HG02885 (cell line): ENCODE data around the gene NEDD9.

Experiments used
- ATAC-seq: cut with Tn5 transposase; IDR thresholded peaks from one replicate; pipeline ENCODE4 v1.9.1; 2021; ENCODE audit warnings: mild to moderate bottlenecking; ENCODE audit not compliant: unreplicated experiment, poor library complexity

Gene NEDD9

GRCh38 chr6:11185204-11185842 is 47.1 kb downstream of the NEDD9 start:
- no peak for ATAC-seq

DNA sequence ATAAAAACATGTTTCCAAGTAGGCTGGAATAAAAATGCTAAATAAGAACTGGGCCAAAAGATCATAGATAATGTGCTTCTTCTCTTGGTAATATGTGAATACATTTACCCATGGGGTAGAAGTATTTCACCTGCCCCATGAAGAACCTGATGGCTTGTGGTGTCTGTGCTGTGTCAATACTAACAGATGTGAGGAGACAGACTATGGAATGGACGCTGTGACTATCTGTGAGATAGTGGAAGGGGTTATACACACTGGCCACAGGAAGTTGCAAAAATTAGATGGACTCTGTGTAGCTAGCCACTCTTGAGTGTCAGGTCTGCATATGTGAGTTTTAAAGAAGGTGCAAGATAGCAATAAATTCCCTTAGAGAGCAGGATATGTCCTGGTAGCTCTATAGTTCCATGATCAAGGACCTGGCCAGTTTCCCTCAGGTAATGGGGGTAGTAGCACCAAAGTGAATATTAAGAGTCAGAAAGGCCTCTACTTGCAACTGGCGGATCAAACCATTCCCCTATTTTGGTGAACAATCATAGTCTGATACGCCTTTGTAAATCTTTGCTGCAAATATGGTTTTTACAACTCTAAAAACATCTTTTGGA is 48.6 kb downstream of the NEDD9 start:
- no peak for ATAC-seq

- no peak for ATAC-seq
Measured at GRCh38 chr6:11181478-11182136, 50.9 kb downstream of the NEDD9 start.

GRCh38 chr6:11179419-11180202 is 52.9 kb downstream of the NEDD9 start:
- no peak for ATAC-seq

- no peak for ATAC-seq
Measured at GRCh38 chr6:11179088-11179418, 53.4 kb downstream of the NEDD9 start.

DNA sequence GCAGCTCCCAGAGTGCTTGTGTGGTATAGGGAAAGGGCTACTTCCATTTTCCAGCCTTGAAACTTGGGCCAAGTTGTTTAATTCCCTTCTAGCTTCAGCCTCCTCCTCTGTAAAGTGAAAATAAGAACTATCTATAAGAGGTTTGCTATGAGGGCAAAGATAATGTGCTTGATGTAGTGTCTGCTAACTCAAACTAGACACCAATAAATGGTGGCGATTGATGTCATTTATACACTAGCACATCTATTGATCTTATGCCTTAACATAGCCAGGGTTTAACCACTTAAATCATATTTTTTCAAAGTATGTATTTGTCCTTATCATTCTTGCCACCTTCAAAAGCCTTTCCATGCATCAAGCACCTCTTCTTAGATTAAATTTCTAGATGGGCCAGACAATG is 55.2 kb downstream of the NEDD9 start:
- no peak for ATAC-seq

DNA sequence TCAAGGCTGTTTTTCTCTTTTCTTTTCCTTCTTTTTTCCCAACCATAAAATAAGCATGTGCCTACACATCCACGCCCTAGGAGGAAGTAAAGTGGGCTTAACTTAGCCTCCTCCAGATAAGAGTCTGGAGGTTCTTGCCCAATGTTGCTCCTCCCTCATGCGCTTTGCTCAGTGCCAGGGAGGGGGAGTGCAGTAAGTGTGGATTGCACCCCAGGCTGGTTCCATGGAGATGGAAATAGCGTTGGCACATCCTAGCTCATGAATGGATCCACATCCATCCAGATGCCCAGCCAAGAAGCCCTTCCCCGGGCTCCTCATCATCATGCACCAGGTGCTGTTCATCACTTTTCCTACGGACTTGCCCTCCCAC is 58.2 kb downstream of the NEDD9 start:
- ATAC-seq = no peak

DNA sequence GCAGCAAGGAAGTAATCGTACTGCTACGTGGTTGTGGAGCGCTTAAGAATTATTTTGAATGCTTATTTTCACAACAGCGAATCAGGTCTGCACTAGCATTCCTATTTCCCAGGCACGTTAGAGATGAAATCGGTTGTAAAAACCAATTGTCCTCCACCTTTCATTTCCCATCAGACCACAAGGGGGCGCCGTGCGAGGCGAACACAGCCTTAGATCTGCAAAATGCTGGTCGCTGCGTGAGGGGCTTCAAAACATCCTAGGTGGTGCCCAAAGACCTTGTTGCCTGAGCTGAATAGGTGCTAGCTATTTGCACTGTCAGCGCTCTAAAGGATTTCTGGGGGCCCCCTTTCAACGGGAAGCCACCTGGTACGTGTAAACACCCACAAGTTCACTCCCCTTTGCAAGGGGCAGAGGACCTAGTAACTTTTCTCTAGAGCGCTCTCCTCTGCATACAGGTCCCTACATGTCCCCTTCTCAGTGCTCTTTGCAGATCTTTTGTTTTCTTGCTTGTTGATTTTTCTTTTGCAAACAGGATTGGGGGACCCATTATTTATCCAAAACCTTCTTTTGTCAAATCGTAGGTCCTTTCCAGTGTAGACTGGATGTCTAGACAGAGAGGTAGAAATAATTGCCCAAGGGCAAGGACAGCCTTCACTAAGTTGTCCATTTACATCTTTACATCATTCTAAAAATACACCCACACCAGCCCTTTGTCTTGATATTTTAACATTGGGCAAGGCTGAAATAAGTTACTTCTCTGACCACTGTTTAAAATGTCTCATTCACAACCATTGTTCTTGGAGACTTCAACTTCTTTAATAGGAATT is 59.8 kb downstream of the NEDD9 start:
- ATAC-seq = peak; percentile 59

- ATAC-seq = no peak
Measured at GRCh38 chr6:11171952-11172351, 60.5 kb downstream of the NEDD9 start.

DNA sequence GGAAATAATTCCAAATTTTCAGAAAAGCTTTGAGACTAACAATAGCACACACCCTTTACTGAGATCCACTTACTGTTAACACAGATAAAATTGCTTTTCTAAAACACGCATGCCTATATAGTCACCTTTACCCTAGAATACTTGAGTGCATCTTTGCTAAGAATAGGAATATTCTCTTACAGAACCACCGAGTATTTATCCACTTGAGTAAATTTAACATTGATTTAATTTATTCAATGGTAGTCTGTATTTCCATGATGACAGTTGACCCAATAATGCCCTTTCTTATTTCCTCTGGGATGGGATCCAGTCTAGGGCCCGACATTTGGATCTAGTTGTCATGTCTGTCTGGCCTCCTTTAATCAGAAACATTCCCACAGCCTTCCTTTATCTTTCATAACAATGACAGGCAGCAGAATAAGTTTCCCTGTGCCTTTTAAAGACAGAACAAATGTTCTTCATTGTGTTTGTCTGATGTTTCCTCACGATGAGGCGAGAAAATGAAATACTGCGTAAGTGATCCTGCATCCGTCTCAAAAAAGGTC is 64.3 kb downstream of the NEDD9 start:
- no peak for ATAC-seq

DNA sequence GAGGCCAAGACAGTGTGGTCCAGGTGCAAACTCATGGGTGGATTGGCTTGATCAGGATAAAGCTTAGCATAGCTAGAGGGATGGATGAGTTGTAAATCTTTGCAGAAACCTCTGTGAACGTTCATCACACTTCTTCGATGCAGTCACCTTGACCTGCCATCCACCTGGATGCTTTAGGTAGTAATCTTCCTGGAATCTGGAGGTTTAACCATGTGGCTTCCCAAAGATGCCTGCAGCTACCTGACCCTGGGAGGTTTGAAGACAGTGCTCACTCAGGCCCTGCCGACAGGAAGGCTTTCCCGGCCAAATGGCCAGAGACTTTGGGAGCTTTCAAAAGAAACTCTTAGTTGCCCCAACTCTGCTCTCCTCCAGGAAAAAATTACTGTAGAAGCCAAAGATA is 65.5 kb downstream of the NEDD9 start:
- no peak for ATAC-seq

DNA sequence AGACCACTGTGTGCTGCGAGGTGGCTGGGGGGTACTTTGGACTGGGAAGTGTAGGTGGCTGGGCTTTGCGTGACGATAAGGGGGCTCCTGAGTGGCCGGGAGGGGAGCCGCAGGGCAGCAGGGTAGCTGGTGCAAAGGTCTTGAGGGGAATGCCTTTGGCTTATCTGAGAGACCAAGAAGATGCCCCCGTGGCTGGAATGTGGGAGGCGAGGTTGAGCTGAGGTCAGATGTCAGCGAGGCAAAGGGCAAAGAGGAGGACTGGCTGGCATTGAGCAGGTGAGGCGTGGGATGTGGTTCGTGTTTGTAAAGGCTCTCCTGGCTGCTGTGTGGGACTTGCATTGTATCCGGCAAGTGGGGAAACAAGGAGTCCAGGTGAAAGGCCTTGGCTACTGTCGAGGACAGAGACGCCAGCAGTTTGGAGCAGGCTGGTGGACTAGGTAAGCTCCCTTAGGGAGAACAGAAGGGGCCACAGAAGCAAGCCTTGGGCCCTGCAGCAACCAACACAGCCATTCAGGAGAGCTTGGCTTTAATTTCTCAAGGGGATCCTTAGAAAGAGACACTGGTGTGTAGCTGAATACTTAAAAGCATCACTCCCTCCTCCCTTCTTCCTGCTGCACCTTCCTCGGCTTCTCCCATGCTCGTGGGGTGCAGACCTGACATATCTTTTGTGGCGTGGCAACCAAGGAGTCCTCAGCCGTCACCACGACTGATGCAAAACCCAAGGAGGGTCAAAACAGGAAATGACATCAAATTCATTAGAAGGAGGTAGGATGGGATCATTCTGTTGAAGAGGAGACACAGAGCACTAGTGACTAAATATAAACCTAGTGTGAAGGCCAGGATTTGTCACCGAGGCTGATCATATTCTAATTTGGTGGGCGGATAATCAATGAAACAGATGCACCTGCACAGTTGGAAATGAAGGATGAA is 67.5 kb downstream of the NEDD9 start:
- ATAC-seq = no peak

DNA sequence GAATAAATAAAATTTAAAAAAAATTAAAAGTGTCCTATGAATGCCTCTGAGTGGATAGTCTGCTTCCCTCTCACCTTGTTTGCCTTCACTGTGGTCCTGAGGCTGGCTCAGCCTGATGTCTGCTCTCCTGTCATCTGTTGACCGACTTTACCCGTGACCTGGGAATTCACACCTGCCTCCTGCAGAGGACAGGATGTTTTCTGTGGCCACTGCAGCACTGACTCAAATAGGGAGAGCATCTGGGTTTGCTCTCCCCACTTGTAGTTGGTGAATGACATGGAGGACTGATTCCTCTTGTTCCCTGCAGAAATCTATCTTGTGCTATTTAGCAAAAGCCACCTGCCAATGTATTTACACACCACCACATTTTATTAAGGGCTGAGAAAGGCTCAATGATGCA is 68.5 kb downstream of the NEDD9 start:
- ATAC-seq = peak; percentile 62

DNA sequence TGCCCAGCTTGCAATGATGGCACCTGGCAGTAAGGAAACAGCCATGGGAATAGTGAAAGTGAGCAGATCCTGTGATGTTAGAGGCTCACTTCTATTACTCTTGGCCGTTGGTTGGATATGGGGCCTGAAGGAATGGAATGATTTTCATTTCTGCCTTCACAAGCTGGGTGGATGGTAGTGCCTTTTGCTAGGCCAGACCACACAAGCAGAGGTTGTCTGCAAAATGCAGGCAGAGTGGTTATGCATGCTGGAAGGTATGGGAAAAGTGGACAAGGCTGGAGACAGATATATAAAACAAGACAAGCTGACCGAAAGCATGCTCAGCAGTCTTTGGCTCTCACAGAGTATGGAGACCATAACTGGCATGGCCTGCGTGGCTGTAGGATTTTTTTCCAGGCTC is 70.2 kb downstream of the NEDD9 start:
- no peak for ATAC-seq

DNA sequence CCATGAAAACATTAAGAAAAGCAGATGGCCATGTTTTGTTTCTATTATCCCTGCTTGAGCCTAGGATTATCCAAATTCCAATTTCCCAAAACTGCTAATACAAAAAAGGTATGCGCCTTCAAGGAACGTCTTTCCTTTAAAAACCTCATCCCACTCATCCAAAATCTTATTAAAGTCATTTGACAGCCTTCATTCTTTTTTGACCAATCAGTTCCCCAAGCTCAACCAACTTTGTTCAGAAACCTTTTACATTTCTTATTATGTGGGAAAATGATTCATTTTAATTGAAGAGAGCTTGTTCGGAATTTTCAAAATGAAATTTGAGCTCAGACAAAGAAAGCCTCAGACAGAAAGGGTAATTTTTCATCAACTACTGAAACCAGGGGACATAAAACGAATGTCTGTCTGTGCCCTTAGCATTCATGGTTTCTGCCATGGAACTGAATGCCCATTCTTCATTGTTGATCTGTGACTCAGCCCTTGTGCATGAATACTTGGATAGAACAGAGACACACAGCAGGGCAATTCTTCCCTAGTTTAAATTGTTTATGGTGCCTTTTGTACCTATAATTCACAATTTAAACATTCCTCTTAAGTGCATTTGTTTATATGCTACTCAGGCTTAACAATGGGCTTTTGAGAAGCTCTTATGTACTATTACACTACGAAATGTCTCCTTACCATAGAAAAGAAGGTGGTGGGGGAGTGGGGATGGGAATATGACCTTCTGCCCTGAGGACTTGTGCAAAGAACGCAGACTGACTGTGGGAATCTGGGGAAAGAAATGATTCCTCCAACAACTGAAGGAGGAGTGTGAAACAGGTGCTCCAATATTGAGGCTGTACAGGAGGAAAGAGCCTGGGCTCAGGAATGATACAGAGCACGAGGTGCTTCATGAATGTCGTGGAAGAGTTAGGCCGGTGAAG is 71.2 kb downstream of the NEDD9 start:
- ATAC-seq = no peak

GRCh38 chr6:11160199-11160598 is 72.3 kb downstream of the NEDD9 start:
- no peak for ATAC-seq

GRCh38 chr6:11155589-11155988 is 76.9 kb downstream of the NEDD9 start:
- ATAC-seq = no peak

DNA sequence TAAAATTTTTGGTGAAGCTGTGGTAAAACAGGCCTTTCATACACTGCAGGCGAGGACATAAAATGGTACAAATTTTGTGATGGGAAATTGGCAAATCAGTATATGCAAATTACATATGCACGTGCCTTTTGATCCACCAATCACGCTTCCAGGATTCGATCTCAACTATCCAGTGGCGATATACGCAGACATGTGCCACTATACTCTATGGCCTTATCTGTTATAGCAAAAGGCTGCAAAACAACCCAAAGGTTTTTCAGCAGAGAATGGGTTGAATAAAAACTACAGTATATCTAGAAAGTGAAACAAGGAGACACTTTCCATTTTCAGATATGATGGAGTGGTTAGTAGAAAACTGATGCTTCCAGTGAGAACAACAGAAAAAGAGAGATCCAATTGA is 79.0 kb downstream of the NEDD9 start:
- no peak for ATAC-seq
